Neural progenitor cell (in vitro differentiated cells): ENCODE data around the gene SAMD11. TPM values are rescaled to one million over a fixed set of nuclear protein-coding genes. Genes with fewer than 3 reads are reported as not detected.

ENCODE experiments used
- DNase-seq: peaks from one replicate; pipeline ENCODE4 v3.0.0-alpha.2; 2016; ENCODE audit warnings: low spot score
- H2AFZ ChIP-seq: fragments of 200-600 bp; sonication (generic); replicated peaks from 2 replicates; pipeline ENCODE4 v1.6.1; 2016; ENCODE audit warnings: antibody characterized with exemption
- H3F3A ChIP-seq: fragments of 200-600 bp; sonication (generic); 2 replicates; pipeline ENCODE4 v1.6.1; 2016; ENCODE audit warnings: antibody characterized with exemption, low read depth
- H3K27ac ChIP-seq: fragments of 200-600 bp; sonication (generic); 2 replicates; pipeline ENCODE4 v1.5.1; 2016; ENCODE audit warnings: mild to moderate bottlenecking
- H3K27me3 ChIP-seq: fragments of 200-600 bp; sonication (generic); 2 replicates; pipeline ENCODE4 v1.6.1; 2016; ENCODE audit warnings: mild to moderate bottlenecking, moderate library complexity
- H3K36me3 ChIP-seq: fragments of 200-600 bp; sonication (generic); 2 replicates; pipeline ENCODE4 v1.5.1; 2016
- H3K4me1 ChIP-seq: fragments of 200-600 bp; sonication (generic); 2 replicates; pipeline ENCODE4 v1.6.1; 2016; ENCODE audit warnings: mixed run types
- H3K4me2 ChIP-seq: fragments of 200-600 bp; sonication (generic); 2 replicates; pipeline ENCODE4 v1.6.1; 2016
- H3K4me3 ChIP-seq: fragments of 200-600 bp; sonication (generic); 2 replicates; pipeline ENCODE4 v1.5.1; 2016
- H3K79me2 ChIP-seq: fragments of 200-600 bp; sonication (generic); 2 replicates; pipeline ENCODE4 v1.6.1; 2016; ENCODE audit warnings: low read depth
- H3K9ac ChIP-seq: fragments of 200-600 bp; sonication (generic); 2 replicates; pipeline ENCODE4 v1.6.1; 2016
- H3K9me3 ChIP-seq: fragments of 200-600 bp; sonication (generic); 2 replicates; pipeline ENCODE4 v1.5.1; 2016; ENCODE audit warnings: low read depth
- H4K20me1 ChIP-seq: fragments of 200-600 bp; sonication (generic); 2 replicates; pipeline ENCODE4 v1.6.1; 2016; ENCODE audit warnings: low read depth
- H3K27ac Mint-ChIP-seq: 3 replicates; pipeline ENCODE4 v1.8.0; 2021; ENCODE audit warnings: mixed read lengths
- H3K27me3 Mint-ChIP-seq: 2 replicates; pipeline ENCODE4 v1.8.0; 2022; ENCODE audit warnings: low read depth, mild to moderate bottlenecking, inconsistent platforms, moderate library complexity, mixed read lengths; ENCODE audit not compliant: insufficient read depth
- H3K36me3 Mint-ChIP-seq: 3 replicates; pipeline ENCODE4 v1.8.0; 2021; ENCODE audit warnings: mixed read lengths
- H3K4me1 Mint-ChIP-seq: 3 replicates; pipeline ENCODE4 v1.8.0; 2021; ENCODE audit warnings: mixed read lengths
- H3K4me3 Mint-ChIP-seq: 3 replicates; pipeline ENCODE4 v1.8.0; 2021; ENCODE audit warnings: mild to moderate bottlenecking, moderate library complexity, mixed read lengths
- H3K9me3 Mint-ChIP-seq: 3 replicates; pipeline ENCODE4 v1.8.0; 2020; ENCODE audit warnings: mixed read lengths
- EZH2 ChIP-seq: fragments of 200-600 bp; sonication (generic); IDR thresholded peaks from 2 replicates; pipeline ENCODE4 v1.6.1; 2017; ENCODE audit warnings: antibody characterized with exemption, mild to moderate bottlenecking, moderate library complexity
- EZH2phosphoT487 ChIP-seq: fragments of 200-600 bp; sonication (generic); IDR thresholded peaks from 2 replicates; pipeline ENCODE4 v1.6.1; 2017; ENCODE audit warnings: antibody characterized with exemption
- total RNA-seq: library from RNA; depleted of rRNA; stranded (reverse); fragments of >200 nt; gene quantifications from 2 replicates; pipeline ENCODE4 v1.2.3, GENCODE V29; 2015; ENCODE audit warnings: low replicate concordance
- TF ChIP-seq, protein P1 (sequence below): fragments of 200-600 bp; sonication (generic); IDR thresholded peaks from 2 replicates; pipeline ENCODE4 v1.5.1; 2017; ENCODE audit warnings: antibody characterized with exemption, mild to moderate bottlenecking

The SAMD11 gene
- total RNA-seq, 1 donor from 2014 or later = not detected

DNA sequence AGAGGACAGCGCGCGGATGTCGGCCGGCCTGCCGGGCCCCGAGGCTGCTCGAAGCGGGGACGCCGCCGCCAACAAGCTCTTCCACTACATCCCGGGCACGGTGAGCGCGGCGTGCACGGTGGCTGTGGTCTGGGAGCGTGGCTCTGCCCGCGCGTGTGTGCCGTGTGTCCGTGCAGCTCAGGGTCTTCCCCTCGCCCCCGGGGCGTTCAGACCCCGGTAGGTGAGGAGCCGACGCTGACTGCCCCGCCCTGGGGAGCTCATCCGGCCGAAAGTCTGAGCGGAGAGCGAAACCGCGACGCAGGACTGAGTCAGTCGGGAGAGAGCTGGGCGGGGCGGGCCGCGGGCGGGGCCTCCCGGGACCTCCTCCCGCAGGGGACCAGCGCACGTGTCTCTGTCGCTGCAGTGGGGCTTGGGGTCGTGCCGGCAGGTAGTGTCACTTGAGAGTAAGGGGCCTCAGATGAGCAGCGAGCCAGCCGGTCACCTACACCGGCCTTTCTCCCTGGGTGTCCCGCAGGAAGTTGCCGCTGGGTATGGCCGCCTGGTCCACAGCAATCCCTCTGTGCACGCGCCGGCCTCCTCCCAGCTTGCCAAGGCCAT is 43.1 kb downstream of the SAMD11 start:
- Histone ChIP-seq H3K27me3 (peaks cover 74% of the 10 kb centered on the region), H3K4me3 (peak overlapping the region; percentile 62), H3K9me3 (no peaks in the 10 kb centered on the region), H3K4me1 (peaks cover 5% of the 10 kb centered on the region), H2AFZ (peak overlapping the region; percentile 81), H3F3A (peaks cover 13% of the 10 kb centered on the region), H4K20me1 (peaks cover 39% of the 10 kb centered on the region), H3K79me2 (no peaks in the 10 kb centered on the region), H3K4me2 (peak overlapping the region; percentile 97), H3K36me3 (no peaks in the 10 kb centered on the region), H3K9ac (no peak overlapping the region), H3K27ac (no peak overlapping the region)
- Mint-ChIP-seq H3K9me3 (peaks cover 2% of the 10 kb centered on the region), H3K27me3 (peaks cover 44% of the 10 kb centered on the region), H3K27ac (no peak overlapping the region), H3K4me1 (no peaks in the 10 kb centered on the region), H3K4me3 (peak overlapping the region; percentile 35), H3K36me3 (peaks cover 4% of the 10 kb centered on the region)
- DNase-seq = peak; percentile 70
- TF ChIP-seq, protein P1, sequence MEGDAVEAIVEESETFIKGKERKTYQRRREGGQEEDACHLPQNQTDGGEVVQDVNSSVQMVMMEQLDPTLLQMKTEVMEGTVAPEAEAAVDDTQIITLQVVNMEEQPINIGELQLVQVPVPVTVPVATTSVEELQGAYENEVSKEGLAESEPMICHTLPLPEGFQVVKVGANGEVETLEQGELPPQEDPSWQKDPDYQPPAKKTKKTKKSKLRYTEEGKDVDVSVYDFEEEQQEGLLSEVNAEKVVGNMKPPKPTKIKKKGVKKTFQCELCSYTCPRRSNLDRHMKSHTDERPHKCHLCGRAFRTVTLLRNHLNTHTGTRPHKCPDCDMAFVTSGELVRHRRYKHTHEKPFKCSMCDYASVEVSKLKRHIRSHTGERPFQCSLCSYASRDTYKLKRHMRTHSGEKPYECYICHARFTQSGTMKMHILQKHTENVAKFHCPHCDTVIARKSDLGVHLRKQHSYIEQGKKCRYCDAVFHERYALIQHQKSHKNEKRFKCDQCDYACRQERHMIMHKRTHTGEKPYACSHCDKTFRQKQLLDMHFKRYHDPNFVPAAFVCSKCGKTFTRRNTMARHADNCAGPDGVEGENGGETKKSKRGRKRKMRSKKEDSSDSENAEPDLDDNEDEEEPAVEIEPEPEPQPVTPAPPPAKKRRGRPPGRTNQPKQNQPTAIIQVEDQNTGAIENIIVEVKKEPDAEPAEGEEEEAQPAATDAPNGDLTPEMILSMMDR = no peak
- TF ChIP-seq EZH2 = peak; percentile 94
- TF ChIP-seq EZH2phosphoT487 = peak; percentile 74

DNA sequence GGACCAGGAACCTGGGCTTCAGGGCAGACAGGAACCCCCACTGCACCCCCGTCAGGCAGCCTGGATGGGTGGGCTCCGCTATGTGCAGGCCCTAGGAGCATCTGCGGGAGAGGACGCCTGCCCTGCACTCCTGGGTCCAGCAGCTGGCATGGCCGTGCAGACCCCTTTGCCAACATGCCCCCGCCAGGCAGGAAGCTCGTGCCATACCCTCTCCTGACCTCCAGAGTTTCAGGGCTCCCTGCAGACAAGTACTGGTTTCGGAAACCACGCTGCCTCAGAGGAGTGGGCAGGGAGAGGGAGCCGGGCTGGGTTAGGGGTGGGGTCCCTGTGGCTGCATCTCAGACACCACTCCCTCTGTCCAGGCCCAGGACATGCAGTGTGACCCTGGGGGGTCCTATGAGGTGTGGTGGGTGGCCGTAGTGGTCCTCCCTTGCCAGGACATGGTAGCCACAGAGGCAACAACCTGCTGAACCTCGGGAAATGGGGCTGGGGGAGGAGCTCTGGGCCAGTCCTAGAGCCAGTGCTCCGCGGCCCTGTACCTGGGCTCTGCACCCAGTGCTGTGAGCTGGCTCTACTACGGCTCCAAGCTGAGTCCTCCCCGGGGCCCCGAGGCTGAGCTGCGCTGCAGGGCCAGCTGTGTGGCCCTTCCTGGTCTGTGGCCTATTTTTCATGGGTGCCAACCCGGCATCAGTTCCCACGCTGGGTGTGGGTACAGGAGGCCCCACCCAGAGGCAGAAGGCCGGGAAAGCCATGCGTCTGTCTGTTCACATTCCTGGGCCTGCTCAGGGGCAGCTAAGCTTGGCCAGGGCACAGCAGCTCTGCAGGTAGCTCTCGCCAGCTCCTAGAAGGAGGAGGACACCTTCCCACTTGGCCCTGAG is 44.0 kb downstream of the SAMD11 start:
- Mint-ChIP-seq H3K4me3 (no peak overlapping the region), H3K4me1 (no peaks in the 10 kb centered on the region), H3K9me3 (peaks cover 2% of the 10 kb centered on the region), H3K27me3 (peaks cover 48% of the 10 kb centered on the region), H3K27ac (no peak overlapping the region), H3K36me3 (peaks cover 2% of the 10 kb centered on the region)
- peaks cover 5% of the 10 kb centered on the region for H3K4me1 ChIP-seq
- H3K36me3 ChIP-seq = no peaks in the 10 kb centered on the region
- no peak overlapping the region for H3K4me2 ChIP-seq
- no peak overlapping the region for H3K4me3 ChIP-seq
- peaks cover 13% of the 10 kb centered on the region for H3F3A ChIP-seq
- no peak overlapping the region for H3K9ac ChIP-seq
- TF ChIP-seq EZH2 (no peak), EZH2phosphoT487 (no peak)
- TF ChIP-seq, protein P1 = no peak
- H3K27me3 ChIP-seq = peaks cover 80% of the 10 kb centered on the region
- no peaks in the 10 kb centered on the region for H3K9me3 ChIP-seq
- H3K79me2 ChIP-seq = no peaks in the 10 kb centered on the region
- no peak overlapping the region for H3K27ac ChIP-seq
- no peak overlapping the region for H2AFZ ChIP-seq
- peaks cover 38% of the 10 kb centered on the region for H4K20me1 ChIP-seq
- DNase-seq = no peak

GRCh38 chr1:969260-969855 is 45.6 kb downstream of the SAMD11 start:
- Histone ChIP-seq H3K4me3 (no peak overlapping the region), H3K9me3 (no peaks in the 10 kb centered on the region), H3K79me2 (no peaks in the 10 kb centered on the region), H3K27ac (no peak overlapping the region), H3K36me3 (no peaks in the 10 kb centered on the region), H2AFZ (no peak overlapping the region), H3K4me1 (peaks cover 5% of the 10 kb centered on the region), H3K9ac (no peak overlapping the region), H4K20me1 (peaks cover 32% of the 10 kb centered on the region), H3K27me3 (peaks cover 96% of the 10 kb centered on the region), H3K4me2 (no peak overlapping the region), H3F3A (peaks cover 13% of the 10 kb centered on the region)
- DNase-seq = no peak
- TF ChIP-seq EZH2 = no peak
- TF ChIP-seq EZH2phosphoT487 = no peak
- TF ChIP-seq, protein P1 = no peak
- Mint-ChIP-seq H3K4me3 (peak overlapping the region; percentile 50), H3K9me3 (peaks cover 2% of the 10 kb centered on the region), H3K36me3 (peaks cover 2% of the 10 kb centered on the region), H3K4me1 (no peaks in the 10 kb centered on the region), H3K27me3 (peaks cover 50% of the 10 kb centered on the region), H3K27ac (peak overlapping the region; percentile 81)
